Body of pancreas (tissue), 4 donors: ENCODE data around the gene GATA3. TPM values are rescaled to one million over a fixed set of nuclear protein-coding genes. Genes with fewer than 3 reads are reported as not detected.

ENCODE experiments used
- ATAC-seq: fragments of 150-250 bp; one replicate; pipeline ENCODE4 v1.9.1; 2016
- DNase-seq, 4 donors: peaks; one replicate each; pipeline ENCODE4 v3.0.0-alpha.2; 2019
- H3K27ac ChIP-seq, 4 donors: fragments of 200-600 bp; sonication (generic); 1 replicate in 3 of 4; 2 replicates in 1 of 4; pipeline versions ENCODE4 v1.5.1 to v1.6.1; 2016 to 2019; ENCODE audit warnings: mild to moderate bottlenecking in 1 of 4, mixed read lengths in 1 of 4, moderate library complexity in 1 of 4
- H3K27me3 ChIP-seq, 2 donors: fragments of 200-600 bp; sonication (generic); one replicate each; pipeline ENCODE4 v1.6.0; 2016; ENCODE audit warnings: mild to moderate bottlenecking in 1 of 2
- H3K36me3 ChIP-seq, 2 donors: fragments of 200-600 bp; sonication (generic); replicated peaks in 1 of 2; 2 replicates each; pipeline ENCODE4 v1.5.1; 2016; ENCODE audit warnings: low read depth in 2 of 2; ENCODE audit not compliant: insufficient read depth in 1 of 2
- H3K4me1 ChIP-seq: fragments of 200-600 bp; sonication (generic); one replicate; pipeline ENCODE4 v1.6.0; 2016
- H3K4me3 ChIP-seq, 2 donors: fragments of 200-600 bp; sonication (generic); 1 replicate in 1 of 2; 2 replicates in 1 of 2; pipeline ENCODE4 v1.5.1; 2016 to 2019
- H3K9me3 ChIP-seq, 3 donors: fragments of 200-600 bp; sonication (generic); 1 replicate in 2 of 3; 2 replicates in 1 of 3; pipeline ENCODE4 v1.5.1; 2016
- POLR2A ChIP-seq, 3 donors: fragments of 450-650 bp; IDR thresholded peaks; one replicate each; pipeline ENCODE4 v1.6.1; 2016; ENCODE audit warnings: antibody characterized with exemption in 3 of 3, mild to moderate bottlenecking in 2 of 3
- WGBS, 2 donors: methylation state at CpG; one replicate each; pipeline ENCODE4 v1.1.5; 2017; 5-methylcytosine and 5-hydroxymethylcytosine counted together
- intact Hi-C: fragments of 100-400 bp; cut with DNase I; formaldehyde crosslinking; loops from one replicate; pipeline ENCODE4 v1.15.1; 2023
- total RNA-seq, 2 donors: library from RNA; depleted of rRNA; stranded (reverse); fragments of >200 nt; gene quantifications; one replicate each; pipeline ENCODE4 v1.1.0, GENCODE V29; 2016
- TF ChIP-seq, protein P1 (sequence below), 7 experiments: fragments of 450-650 bp in 4 of 7; fragments of 200-600 bp in 3 of 7; sonication (generic) in 3 of 7; IDR thresholded peaks; one replicate each; pipeline ENCODE4 v1.5.1; 2016 to 2019; ENCODE audit warnings: antibody characterized with exemption in 7 of 7

GATA3 gene
- under 1 TPM; 0.26 to 0.66 TPM for total RNA-seq

- H3K36me3 ChIP-seq, result no peaks in the 10 kb centered on the region
- intact Hi-C loops, result no loop called here
- H3K4me3 ChIP-seq, result peak within 1 kb of the TSS in 1 of 2 donors; percentile 20
- peaks cover 58% of the 10 kb centered on the region for H3K4me1 ChIP-seq
- 2 to 8% methylated on average over 48 to 59 of the region's 65 CpGs for WGBS, 2 donors
- ATAC-seq (no peak), DNase-seq (peak in 1 of 4 donors; percentile 19)
- H3K9me3 ChIP-seq, result no peaks in the 10 kb centered on the region
- TF ChIP-seq POLR2A (IDR thresholded peaks at IDR 0.05), result no peak
- TF ChIP-seq, protein P1, sequence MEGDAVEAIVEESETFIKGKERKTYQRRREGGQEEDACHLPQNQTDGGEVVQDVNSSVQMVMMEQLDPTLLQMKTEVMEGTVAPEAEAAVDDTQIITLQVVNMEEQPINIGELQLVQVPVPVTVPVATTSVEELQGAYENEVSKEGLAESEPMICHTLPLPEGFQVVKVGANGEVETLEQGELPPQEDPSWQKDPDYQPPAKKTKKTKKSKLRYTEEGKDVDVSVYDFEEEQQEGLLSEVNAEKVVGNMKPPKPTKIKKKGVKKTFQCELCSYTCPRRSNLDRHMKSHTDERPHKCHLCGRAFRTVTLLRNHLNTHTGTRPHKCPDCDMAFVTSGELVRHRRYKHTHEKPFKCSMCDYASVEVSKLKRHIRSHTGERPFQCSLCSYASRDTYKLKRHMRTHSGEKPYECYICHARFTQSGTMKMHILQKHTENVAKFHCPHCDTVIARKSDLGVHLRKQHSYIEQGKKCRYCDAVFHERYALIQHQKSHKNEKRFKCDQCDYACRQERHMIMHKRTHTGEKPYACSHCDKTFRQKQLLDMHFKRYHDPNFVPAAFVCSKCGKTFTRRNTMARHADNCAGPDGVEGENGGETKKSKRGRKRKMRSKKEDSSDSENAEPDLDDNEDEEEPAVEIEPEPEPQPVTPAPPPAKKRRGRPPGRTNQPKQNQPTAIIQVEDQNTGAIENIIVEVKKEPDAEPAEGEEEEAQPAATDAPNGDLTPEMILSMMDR (IDR thresholded peaks at IDR 0.05), result no peak
- peaks cover 0 to 54% of the 10 kb centered on the region in 2 donors for H3K27me3 ChIP-seq
- H3K27ac ChIP-seq, result no peak within 1 kb of the TSS
Observed at GRCh38 chr10:8054494-8055407, at the start of gene GATA3. GATA3 (plus strand) TSS chr10:8054688; CDS start chr10:8055656, 968 bp downstream.

DNA sequence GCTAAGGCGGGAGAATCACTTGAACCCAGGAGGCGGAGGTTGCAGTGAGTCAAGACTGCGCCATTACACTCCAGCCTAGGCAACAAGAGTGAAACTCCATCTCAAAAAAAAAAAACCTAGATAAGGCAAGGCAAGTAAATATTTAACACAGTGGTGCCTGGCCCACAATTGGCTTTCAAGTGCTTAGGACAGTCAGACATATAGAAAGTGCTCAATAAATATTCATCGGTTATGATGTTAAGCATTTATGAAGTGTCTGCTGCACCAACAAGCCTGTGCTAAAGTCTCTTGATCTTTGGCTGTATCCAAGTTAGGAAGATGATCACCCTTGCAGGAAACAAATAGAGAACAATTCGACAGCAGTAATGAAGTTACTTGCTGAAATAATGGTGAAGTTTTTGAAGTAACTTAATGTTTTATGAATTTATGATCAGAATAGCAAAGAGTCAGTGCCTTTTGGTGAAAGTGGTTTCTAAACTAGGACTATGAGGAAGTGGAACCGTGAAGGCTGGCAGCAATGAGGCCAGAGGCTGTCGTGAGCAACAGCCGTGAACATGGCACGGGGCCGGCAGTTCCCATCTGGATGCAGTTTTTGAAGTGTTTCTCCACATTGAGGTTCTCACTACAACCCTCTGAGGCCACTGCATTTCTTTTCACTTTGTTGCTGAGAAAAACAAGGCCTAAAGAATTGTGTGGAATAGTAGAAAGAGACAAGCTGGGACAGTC, 48.1 kb upstream of the GATA3 start:
- WGBS, 2 donors, result 83 to 90% methylated on average over 10 of the region's 10 CpGs
- no peak overlapping the region for H3K27ac ChIP-seq
- no peak for DNase-seq
- no peak for ATAC-seq
- intact Hi-C loops, result no loop called here
- H3K9me3 ChIP-seq, result no peaks in the 10 kb centered on the region
- no peaks in the 10 kb centered on the region for H3K27me3 ChIP-seq
- H3K4me1 ChIP-seq, result no peaks in the 10 kb centered on the region
- TF ChIP-seq POLR2A (IDR thresholded peaks at IDR 0.05), result no peak
- TF ChIP-seq, protein P1 (IDR thresholded peaks at IDR 0.05), result no peak
- peaks cover 0 to 4% of the 10 kb centered on the region in 2 donors for H3K36me3 ChIP-seq
- no peak overlapping the region for H3K4me3 ChIP-seq

- WGBS, 2 donors, result 97% methylated on average over 26 to 37 of the region's 38 CpGs
- Histone ChIP-seq H3K9me3 (no peaks in the 10 kb centered on the region), H3K36me3 (peaks cover 0 to 4% of the 10 kb centered on the region in 2 donors), H3K27ac (no peak overlapping the region), H3K27me3 (no peaks in the 10 kb centered on the region), H3K4me1 (peaks cover 11% of the 10 kb centered on the region), H3K4me3 (no peak overlapping the region)
- DNase-seq (no peak), ATAC-seq (no peak)
- TF ChIP-seq, protein P1 (IDR thresholded peaks at IDR 0.05), result no peak
- TF ChIP-seq POLR2A (IDR thresholded peaks at IDR 0.05), result no peak
- intact Hi-C loops, result no loop called here
Observed at GRCh38 chr10:8009031-8009430, 45.5 kb upstream of the GATA3 start.

- intact Hi-C loops, result no loop called here
- no peaks in the 10 kb centered on the region for H3K27me3 ChIP-seq
- WGBS, 2 donors, result 39 to 48% methylated on average over 1 of the region's 1 CpG
- H3K36me3 ChIP-seq, result peaks cover 0 to 9% of the 10 kb centered on the region in 2 donors
- DNase-seq (no peak), ATAC-seq (peak; percentile 35)
- H3K27ac ChIP-seq, result no peak overlapping the region
- H3K4me1 ChIP-seq, result peaks cover 11% of the 10 kb centered on the region
- no peaks in the 10 kb centered on the region for H3K9me3 ChIP-seq
- no peak overlapping the region for H3K4me3 ChIP-seq
- TF ChIP-seq, protein P1 (IDR thresholded peaks at IDR 0.05), result no peak
- no peak for TF ChIP-seq POLR2A (IDR thresholded peaks at IDR 0.05)
Observed at GRCh38 chr10:8013006-8013405, 41.5 kb upstream of the GATA3 start.
